ENCODE data around the gene UTP18. TPM values are rescaled to one million over a fixed set of nuclear protein-coding genes. Genes with fewer than 3 reads are reported as not detected.

The UTP18 gene
- total RNA-seq, 4 donors from 2014 or later = 24.7 to 51.6 (median 31.1) TPM

DNA sequence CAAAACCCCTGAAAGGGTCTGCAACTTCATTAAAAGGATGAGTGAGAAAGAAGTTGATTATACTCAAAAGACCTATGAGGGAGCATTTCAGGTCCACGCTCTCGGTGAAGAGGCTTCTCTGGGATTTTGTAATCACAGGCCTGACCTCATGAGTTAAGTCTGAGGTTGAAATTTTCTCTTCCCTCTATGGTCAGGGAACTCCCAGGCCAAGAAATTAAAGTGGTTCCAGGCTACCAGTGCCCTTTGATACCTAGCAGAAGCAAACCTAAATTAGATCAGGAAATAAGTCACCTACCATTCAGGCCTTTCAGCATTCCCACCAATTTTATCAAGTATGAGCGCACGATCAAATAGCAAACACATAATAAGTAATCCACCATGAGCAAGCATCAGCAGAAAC, 28.3 kb upstream of the UTP18 start:
- H3K27ac ChIP-seq = no peak overlapping the region
- no peaks in the 10 kb centered on the region for H3K9me3 ChIP-seq
- 73 to 88% methylated on average over 3 to 4 of the region's 4 CpGs for WGBS, 2 donors (ENCODE audit: low coverage in 1 of 2)
- H3K4me1 ChIP-seq = peaks cover 0 to 4% (median 0%) of the 10 kb centered on the region in 3 donors
- H3K4me3 ChIP-seq = no peak overlapping the region
- no peaks in the 10 kb centered on the region for H3K36me3 ChIP-seq
- ATAC-seq = no peak
- no peak for TF ChIP-seq POLR2A (IDR thresholded peaks at IDR 0.05)
- no peak for TF ChIP-seq EP300 (IDR thresholded peaks at IDR 0.05)
- no peak for TF ChIP-seq POLR2AphosphoS5 (IDR thresholded peaks at IDR 0.05)
- TF ChIP-seq, protein P1, sequence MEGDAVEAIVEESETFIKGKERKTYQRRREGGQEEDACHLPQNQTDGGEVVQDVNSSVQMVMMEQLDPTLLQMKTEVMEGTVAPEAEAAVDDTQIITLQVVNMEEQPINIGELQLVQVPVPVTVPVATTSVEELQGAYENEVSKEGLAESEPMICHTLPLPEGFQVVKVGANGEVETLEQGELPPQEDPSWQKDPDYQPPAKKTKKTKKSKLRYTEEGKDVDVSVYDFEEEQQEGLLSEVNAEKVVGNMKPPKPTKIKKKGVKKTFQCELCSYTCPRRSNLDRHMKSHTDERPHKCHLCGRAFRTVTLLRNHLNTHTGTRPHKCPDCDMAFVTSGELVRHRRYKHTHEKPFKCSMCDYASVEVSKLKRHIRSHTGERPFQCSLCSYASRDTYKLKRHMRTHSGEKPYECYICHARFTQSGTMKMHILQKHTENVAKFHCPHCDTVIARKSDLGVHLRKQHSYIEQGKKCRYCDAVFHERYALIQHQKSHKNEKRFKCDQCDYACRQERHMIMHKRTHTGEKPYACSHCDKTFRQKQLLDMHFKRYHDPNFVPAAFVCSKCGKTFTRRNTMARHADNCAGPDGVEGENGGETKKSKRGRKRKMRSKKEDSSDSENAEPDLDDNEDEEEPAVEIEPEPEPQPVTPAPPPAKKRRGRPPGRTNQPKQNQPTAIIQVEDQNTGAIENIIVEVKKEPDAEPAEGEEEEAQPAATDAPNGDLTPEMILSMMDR (IDR thresholded peaks at IDR 0.05) = no peak
- H3K27me3 ChIP-seq = no peaks in the 10 kb centered on the region

DNA sequence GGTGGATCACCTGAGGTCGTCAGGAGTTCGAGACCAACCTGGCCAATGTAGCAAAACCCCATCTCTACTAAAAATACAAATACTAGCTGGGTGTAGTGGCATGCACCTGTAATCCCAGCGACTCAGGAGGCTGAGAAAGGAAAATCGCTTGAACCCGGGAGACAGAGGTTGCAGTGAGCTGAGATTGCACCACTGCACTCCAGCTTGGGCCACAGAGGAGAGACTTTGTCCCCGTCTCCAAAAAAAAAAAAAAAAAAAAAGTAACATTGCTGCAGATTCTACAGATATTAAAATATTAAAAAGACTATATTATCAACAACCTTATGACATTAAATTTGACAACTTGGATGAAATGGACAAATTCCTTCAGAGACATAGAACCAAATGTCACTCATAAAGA, 26.2 kb upstream of the UTP18 start:
- 83 to 97% methylated on average over 5 of the region's 6 CpGs for WGBS, 2 donors (ENCODE audit: low coverage in 1 of 2)
- TF ChIP-seq EP300 (IDR thresholded peaks at IDR 0.05) = no peak
- no peak for TF ChIP-seq POLR2A (IDR thresholded peaks at IDR 0.05)
- no peak for TF ChIP-seq POLR2AphosphoS5 (IDR thresholded peaks at IDR 0.05)
- TF ChIP-seq, protein P1 (IDR thresholded peaks at IDR 0.05) = no peak
- no peak for ATAC-seq

DNA sequence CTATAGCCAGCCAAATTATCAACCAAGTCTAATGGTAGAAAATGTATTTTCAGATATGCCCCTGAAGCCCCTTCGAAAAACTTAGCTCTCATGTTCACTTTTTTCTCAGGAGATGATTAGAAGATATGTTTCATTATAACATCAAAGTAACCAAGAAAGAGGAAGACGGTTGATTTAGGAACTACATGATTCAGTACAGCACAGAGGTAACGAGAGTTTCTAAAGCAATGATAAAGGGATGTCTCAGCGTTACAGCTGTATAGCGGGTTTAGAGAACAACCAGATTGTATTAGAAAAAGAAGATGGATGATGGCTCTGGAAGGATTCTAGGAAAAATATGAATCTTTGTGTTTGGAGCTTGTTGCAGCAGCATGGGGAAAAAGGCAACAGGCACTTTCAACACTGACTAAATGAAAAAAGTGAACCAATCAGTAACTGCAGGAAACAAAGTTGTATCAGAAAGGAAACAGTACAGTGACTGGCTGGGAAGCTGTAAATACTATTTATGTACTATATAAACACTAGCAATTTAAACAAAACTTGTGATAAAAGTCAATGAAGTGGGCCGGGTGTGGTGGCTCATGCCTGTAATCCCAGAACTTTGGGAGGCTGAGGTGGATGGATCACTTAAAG, 22.0 kb upstream of the UTP18 start:
- WGBS, 2 donors (ENCODE audit: low coverage in 1 of 2) = 78 to 84% methylated on average over 6 of the region's 6 CpGs
- ATAC-seq = no peak
- H3K27ac ChIP-seq = no peak overlapping the region
- no peaks in the 10 kb centered on the region for H3K27me3 ChIP-seq
- H3K4me1 ChIP-seq = no peaks in the 10 kb centered on the region
- no peaks in the 10 kb centered on the region for H3K36me3 ChIP-seq
- H3K9me3 ChIP-seq = no peaks in the 10 kb centered on the region
- TF ChIP-seq EP300 (IDR thresholded peaks at IDR 0.05) = no peak
- TF ChIP-seq POLR2AphosphoS5 (IDR thresholded peaks at IDR 0.05) = no peak
- TF ChIP-seq, protein P1 (IDR thresholded peaks at IDR 0.05) = no peak
- TF ChIP-seq POLR2A (IDR thresholded peaks at IDR 0.05) = no peak
- no peak overlapping the region for H3K4me3 ChIP-seq

More for the DNA sequence above, 26.2 kb upstream of the UTP18 start:
- H3K27me3 ChIP-seq = no peaks in the 10 kb centered on the region
- H3K36me3 ChIP-seq = no peaks in the 10 kb centered on the region
- peaks cover 0 to 4% (median 0%) of the 10 kb centered on the region in 3 donors for H3K4me1 ChIP-seq
- no peaks in the 10 kb centered on the region for H3K9me3 ChIP-seq
- H3K4me3 ChIP-seq = no peak overlapping the region
- H3K27ac ChIP-seq = no peak overlapping the region

GRCh38 chr17:51240275-51240674, 20.1 kb upstream of the UTP18 start:
- Histone ChIP-seq H3K27me3 (no peaks in the 10 kb centered on the region), H3K27ac (no peak overlapping the region), H3K4me3 (no peak overlapping the region), H3K4me1 (no peaks in the 10 kb centered on the region), H3K36me3 (no peaks in the 10 kb centered on the region), H3K9me3 (no peaks in the 10 kb centered on the region)
- 83 to 88% methylated on average over 1 to 2 of the region's 2 CpGs for WGBS, 2 donors (ENCODE audit: low coverage in 1 of 2)
- ATAC-seq = no peak
- TF ChIP-seq EP300 (IDR thresholded peaks at IDR 0.05) = no peak
- no peak for TF ChIP-seq POLR2AphosphoS5 (IDR thresholded peaks at IDR 0.05)
- TF ChIP-seq, protein P1 (IDR thresholded peaks at IDR 0.05) = no peak
- TF ChIP-seq POLR2A (IDR thresholded peaks at IDR 0.05) = no peak

GRCh38 chr17:51244041-51244440, 16.3 kb upstream of the UTP18 start:
- ATAC-seq = no peak
- 76 to 84% methylated on average over 4 of the region's 4 CpGs for WGBS, 2 donors (ENCODE audit: low coverage in 1 of 2)
- no peak overlapping the region for H3K4me3 ChIP-seq
- H3K36me3 ChIP-seq = no peaks in the 10 kb centered on the region
- TF ChIP-seq POLR2AphosphoS5 (IDR thresholded peaks at IDR 0.05) = no peak
- TF ChIP-seq EP300 (IDR thresholded peaks at IDR 0.05) = no peak
- TF ChIP-seq, protein P1 (IDR thresholded peaks at IDR 0.05) = no peak
- no peaks in the 10 kb centered on the region for H3K4me1 ChIP-seq
- no peak overlapping the region for H3K27ac ChIP-seq
- no peaks in the 10 kb centered on the region for H3K27me3 ChIP-seq
- no peaks in the 10 kb centered on the region for H3K9me3 ChIP-seq
